Measurements from ENCODE around the gene GPN2. TPM values are rescaled to one million over a fixed set of nuclear protein-coding genes. Genes with fewer than 3 reads are reported as not detected.

GPN2 gene
- polyA plus RNA-seq, 2 of the 4 experiments (the other 2 are of a cell fraction) = 16.9 to 18.1 TPM

DNA sequence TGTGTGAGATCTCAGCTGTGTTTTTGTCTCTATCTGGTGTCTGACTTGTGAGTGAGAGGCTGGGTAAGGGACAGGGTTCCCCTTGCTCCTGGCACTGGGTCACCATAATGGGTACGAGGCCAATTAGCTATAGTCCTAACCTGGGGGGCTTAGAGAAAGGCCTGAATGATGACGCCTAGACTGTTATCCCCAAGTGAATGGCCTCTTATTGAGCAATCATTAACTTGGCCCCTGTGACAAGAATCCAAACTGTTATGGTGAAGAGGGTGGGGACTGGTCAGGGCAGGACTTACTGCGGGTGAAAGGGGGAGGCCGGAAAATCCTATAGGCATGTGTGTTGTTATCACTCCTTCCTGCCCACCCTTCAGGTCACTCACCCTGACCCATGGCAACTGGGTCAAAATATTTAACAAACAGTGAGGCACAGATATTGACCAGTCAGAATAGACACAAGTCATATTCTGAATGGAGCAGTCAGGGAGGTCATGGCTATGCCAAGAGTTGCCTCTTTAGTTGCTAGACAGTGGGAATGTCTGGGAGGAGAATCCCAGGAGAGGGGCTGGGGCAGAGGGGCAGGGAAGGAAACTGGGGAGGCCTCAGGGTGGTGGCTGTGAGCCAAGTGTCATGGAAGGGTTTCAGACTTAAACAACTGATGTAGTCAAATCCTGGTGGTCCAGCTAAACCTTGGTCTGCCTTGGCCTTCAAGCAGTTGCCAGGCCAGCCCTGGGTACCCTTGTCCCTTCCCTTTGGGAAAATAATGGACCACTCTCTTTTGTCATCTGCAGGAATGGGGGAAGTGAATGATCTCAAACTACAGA lies 20.5 kb upstream of the GPN2 start (continued):
- TF ChIP-seq MAFK (IDR thresholded peaks at IDR 0.05; ENCODE audit: partially characterized antibody) = no peak

DNA sequence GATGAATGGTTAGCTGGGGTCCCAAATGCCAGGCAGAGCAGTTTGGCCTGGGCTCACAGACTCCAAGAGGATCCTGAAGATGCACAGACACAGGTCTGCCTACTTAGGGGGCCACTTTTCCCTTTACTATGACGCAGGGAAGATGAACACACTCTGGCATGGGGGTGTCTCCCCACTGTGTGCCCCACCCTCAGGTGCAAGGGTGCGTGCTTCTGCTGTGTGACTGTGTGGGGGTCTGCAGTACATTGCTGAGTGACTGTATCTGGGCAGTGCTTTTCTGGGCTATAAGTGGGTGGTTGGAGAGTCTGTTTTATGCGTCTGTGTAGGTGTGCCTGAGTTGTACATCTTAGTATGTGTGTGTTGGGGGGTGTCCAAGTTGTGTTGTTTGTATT lies 19.9 kb upstream of the GPN2 start:
- no peak for DNase-seq (ENCODE audit: low read depth in 1 of 2, low spot score in 1 of 2)
- WGBS (ENCODE audit: missing lambda C conversion rate) = 71% methylated on average over 2 of the region's 3 CpGs
- Histone ChIP-seq H3K9me3 (no peaks in the 10 kb centered on the region), H3K27ac (no peak overlapping the region), H3K4me1 (peaks cover 25% of the 10 kb centered on the region), H3K4me2 (no peak overlapping the region), H3K4me3 (no peak overlapping the region)
- FAIRE-seq = no peak
- CTCF ChIA-PET = no interaction called here
- TF ChIP-seq TP53 (CRISPR knock-in tag; IDR thresholded peaks at IDR 0.05) (no peak), SMC3 (IDR thresholded peaks at IDR 0.05) (no peak), HES2 (IDR thresholded peaks at IDR 0.05) (no peak), RCOR1 (IDR thresholded peaks at IDR 0.05; ENCODE audit: low read depth, low read length) (no peak), ESRRA (IDR thresholded peaks at IDR 0.05; ENCODE audit: borderline replicate concordance, low read length) (no peak), ZSCAN20 (CRISPR knock-in tag; IDR thresholded peaks at IDR 0.05) (no peak), FOXS1 (CRISPR knock-in tag; IDR thresholded peaks at IDR 0.05) (no peak), POLR2A (IDR thresholded peaks at IDR 0.05; ENCODE audit: low read length) (no peak), GATA3 (IDR thresholded peaks at IDR 0.05; ENCODE audit: borderline replicate concordance) (no peak), NR3C1 (IDR thresholded peaks at IDR 0.05) (no peak), CBX8 (IDR thresholded peaks at IDR 0.05) (no peak), MAZ (IDR thresholded peaks at IDR 0.05; ENCODE audit: borderline replicate concordance, low read depth, low read length) (no peak), EP300 (IDR thresholded peaks at IDR 0.05) (no peak), ZFP36 (IDR thresholded peaks at IDR 0.05; ENCODE audit: borderline replicate concordance, partially characterized antibody) (no peak)
- TF ChIP-seq, protein P1, sequence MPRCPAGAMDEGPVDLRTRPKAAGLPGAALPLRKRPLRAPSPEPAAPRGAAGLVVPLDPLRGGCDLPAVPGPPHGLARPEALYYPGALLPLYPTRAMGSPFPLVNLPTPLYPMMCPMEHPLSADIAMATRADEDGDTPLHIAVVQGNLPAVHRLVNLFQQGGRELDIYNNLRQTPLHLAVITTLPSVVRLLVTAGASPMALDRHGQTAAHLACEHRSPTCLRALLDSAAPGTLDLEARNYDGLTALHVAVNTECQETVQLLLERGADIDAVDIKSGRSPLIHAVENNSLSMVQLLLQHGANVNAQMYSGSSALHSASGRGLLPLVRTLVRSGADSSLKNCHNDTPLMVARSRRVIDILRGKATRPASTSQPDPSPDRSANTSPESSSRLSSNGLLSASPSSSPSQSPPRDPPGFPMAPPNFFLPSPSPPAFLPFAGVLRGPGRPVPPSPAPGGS (IDR thresholded peaks at IDR 0.05) = no peak
- TF ChIP-seq, protein P2, sequence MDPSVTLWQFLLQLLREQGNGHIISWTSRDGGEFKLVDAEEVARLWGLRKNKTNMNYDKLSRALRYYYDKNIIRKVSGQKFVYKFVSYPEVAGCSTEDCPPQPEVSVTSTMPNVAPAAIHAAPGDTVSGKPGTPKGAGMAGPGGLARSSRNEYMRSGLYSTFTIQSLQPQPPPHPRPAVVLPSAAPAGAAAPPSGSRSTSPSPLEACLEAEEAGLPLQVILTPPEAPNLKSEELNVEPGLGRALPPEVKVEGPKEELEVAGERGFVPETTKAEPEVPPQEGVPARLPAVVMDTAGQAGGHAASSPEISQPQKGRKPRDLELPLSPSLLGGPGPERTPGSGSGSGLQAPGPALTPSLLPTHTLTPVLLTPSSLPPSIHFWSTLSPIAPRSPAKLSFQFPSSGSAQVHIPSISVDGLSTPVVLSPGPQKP (IDR thresholded peaks at IDR 0.05; ENCODE audit: low read depth, low read length) = no peak
- TF ChIP-seq, protein P3, sequence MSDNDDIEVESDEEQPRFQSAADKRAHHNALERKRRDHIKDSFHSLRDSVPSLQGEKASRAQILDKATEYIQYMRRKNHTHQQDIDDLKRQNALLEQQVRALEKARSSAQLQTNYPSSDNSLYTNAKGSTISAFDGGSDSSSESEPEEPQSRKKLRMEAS (IDR thresholded peaks at IDR 0.05) = no peak
- POLR2A ChIA-PET = no interaction called here
- ATAC-seq = no peak

GRCh38 chr1:26907071-26907917 lies 17.2 kb upstream of the GPN2 start:
- 55% methylated on average over 5 of the region's 6 CpGs for WGBS (ENCODE audit: missing lambda C conversion rate)
- ChIA-PET CTCF (interaction anchor here (1.3 to 1.4 kb wide), 2 partner anchors 10 to 90 kb away, joined by 3 read pairs; no protein-coding TSS in a partner anchor), POLR2A (interaction anchor here (2.6 kb wide), 1 partner anchor 17 kb away, joined by 10 read pairs; the partner anchor contains the start of gene GPN2)
- Histone ChIP-seq H3K27ac (0 out of 6 replicates have a peak overlapping the region, but pooled peaks of 1 of the 2 experiments have one; percentile 37), H3K4me2 (no peak overlapping the region), H3K4me3 (no peak overlapping the region), H3K9me3 (no peaks in the 10 kb centered on the region), H3K4me1 (peaks cover 14% of the 10 kb centered on the region; the same call in 2 of the 3 replicates)
- ATAC-seq = peak; percentile 89 to 92
- peak; percentile 60 to 63 for DNase-seq (ENCODE audit: low read depth in 1 of 2, low spot score in 1 of 2)
- FAIRE-seq = no peak
- no peak for TF ChIP-seq ZFP36 (IDR thresholded peaks at IDR 0.05; ENCODE audit: borderline replicate concordance, partially characterized antibody)
- no peak for TF ChIP-seq FOSB (CRISPR knock-in tag; IDR thresholded peaks at IDR 0.05)
- TF ChIP-seq, protein P4, sequence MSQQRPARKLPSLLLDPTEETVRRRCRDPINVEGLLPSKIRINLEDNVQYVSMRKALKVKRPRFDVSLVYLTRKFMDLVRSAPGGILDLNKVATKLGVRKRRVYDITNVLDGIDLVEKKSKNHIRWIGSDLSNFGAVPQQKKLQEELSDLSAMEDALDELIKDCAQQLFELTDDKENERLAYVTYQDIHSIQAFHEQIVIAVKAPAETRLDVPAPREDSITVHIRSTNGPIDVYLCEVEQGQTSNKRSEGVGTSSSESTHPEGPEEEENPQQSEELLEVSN (IDR thresholded peaks at IDR 0.05; ENCODE audit: borderline replicate concordance, low read depth) = no peak
- no peak for TF ChIP-seq JUN (IDR thresholded peaks at IDR 0.05)
- no peak for TF ChIP-seq FOSL2 (IDR thresholded peaks at IDR 0.05)
- peak; percentile 75 for TF ChIP-seq FOSL2 (CRISPR knock-in tag; IDR thresholded peaks at IDR 0.05)
- TF ChIP-seq, protein P5, sequence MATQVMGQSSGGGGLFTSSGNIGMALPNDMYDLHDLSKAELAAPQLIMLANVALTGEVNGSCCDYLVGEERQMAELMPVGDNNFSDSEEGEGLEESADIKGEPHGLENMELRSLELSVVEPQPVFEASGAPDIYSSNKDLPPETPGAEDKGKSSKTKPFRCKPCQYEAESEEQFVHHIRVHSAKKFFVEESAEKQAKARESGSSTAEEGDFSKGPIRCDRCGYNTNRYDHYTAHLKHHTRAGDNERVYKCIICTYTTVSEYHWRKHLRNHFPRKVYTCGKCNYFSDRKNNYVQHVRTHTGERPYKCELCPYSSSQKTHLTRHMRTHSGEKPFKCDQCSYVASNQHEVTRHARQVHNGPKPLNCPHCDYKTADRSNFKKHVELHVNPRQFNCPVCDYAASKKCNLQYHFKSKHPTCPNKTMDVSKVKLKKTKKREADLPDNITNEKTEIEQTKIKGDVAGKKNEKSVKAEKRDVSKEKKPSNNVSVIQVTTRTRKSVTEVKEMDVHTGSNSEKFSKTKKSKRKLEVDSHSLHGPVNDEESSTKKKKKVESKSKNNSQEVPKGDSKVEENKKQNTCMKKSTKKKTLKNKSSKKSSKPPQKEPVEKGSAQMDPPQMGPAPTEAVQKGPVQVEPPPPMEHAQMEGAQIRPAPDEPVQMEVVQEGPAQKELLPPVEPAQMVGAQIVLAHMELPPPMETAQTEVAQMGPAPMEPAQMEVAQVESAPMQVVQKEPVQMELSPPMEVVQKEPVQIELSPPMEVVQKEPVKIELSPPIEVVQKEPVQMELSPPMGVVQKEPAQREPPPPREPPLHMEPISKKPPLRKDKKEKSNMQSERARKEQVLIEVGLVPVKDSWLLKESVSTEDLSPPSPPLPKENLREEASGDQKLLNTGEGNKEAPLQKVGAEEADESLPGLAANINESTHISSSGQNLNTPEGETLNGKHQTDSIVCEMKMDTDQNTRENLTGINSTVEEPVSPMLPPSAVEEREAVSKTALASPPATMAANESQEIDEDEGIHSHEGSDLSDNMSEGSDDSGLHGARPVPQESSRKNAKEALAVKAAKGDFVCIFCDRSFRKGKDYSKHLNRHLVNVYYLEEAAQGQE (IDR thresholded peaks at IDR 0.05) = no peak
